A673 (cell line): ENCODE data around the gene NAV2.

Experiments
- EZH2 ChIP-seq: fragments of 200-600 bp; sonication (generic); IDR thresholded peaks from 2 replicates; pipeline ENCODE4 v1.6.1; 2017; ENCODE audit warnings: borderline replicate concordance, low read depth, mild to moderate bottlenecking, mixed read lengths, antibody characterized with exemption, low read length; ENCODE audit not compliant: poor library complexity, severe bottlenecking
- TF ChIP-seq, protein P1 (sequence below): fragments of 300-800, 200-600 bp; sonication (generic); conservative IDR thresholded peaks from 2 replicates; pipeline ENCODE4 v1.5.1; 2017; ENCODE audit warnings: low read depth, mild to moderate bottlenecking, antibody characterized with exemption, low read length, moderate library complexity, mixed read lengths

- TF ChIP-seq, protein P1, sequence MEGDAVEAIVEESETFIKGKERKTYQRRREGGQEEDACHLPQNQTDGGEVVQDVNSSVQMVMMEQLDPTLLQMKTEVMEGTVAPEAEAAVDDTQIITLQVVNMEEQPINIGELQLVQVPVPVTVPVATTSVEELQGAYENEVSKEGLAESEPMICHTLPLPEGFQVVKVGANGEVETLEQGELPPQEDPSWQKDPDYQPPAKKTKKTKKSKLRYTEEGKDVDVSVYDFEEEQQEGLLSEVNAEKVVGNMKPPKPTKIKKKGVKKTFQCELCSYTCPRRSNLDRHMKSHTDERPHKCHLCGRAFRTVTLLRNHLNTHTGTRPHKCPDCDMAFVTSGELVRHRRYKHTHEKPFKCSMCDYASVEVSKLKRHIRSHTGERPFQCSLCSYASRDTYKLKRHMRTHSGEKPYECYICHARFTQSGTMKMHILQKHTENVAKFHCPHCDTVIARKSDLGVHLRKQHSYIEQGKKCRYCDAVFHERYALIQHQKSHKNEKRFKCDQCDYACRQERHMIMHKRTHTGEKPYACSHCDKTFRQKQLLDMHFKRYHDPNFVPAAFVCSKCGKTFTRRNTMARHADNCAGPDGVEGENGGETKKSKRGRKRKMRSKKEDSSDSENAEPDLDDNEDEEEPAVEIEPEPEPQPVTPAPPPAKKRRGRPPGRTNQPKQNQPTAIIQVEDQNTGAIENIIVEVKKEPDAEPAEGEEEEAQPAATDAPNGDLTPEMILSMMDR: no peak
- no peak for TF ChIP-seq EZH2
These were observed 368.7 kb downstream of the NAV2 start for GRCh38 chr11:20081336-20081735.
